C4-2B (cell line): Measurements from ENCODE around the gene CYP4F11.
"Not testable (repeated sequence)": the region's sequence is repeated elsewhere in the genome, so short reads cannot be mapped to it uniquely, and the experiment has no call there.

Experiments
- H3K27ac ChIP-seq: fragments of 450-650 bp; 2 replicates; pipeline ENCODE4 v1.5.1; 2017
- ZFX ChIP-seq: fragments of 450-650 bp; IDR thresholded peaks from 2 replicates; pipeline ENCODE4 v1.6.1; 2017
- TF ChIP-seq, protein P1 (sequence below): fragments of 450-650 bp; conservative IDR thresholded peaks from 2 replicates; pipeline ENCODE4 v1.5.1; 2017; ENCODE audit warnings: mild to moderate bottlenecking

CYP4F11 gene

DNA sequence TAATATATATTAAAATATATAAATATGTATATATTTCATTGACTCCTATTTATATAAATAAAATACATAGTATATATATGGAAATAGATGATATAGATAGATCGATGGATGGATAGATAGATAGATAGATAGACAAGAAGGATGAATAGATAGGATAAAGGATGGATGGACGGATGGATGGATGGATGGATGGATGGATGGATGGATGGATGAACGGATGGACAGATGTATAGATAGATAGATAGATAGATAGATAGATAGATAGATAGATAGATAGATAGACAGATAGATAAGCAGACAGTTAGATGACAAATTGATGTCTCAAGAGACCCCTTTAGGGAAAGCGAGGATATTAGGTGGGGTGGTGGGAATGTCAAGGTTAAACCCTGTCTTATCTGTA lies 15.1 kb downstream of the CYP4F11 start:
- H3K27ac ChIP-seq, result no peak overlapping the region
- TF ChIP-seq, protein P1, sequence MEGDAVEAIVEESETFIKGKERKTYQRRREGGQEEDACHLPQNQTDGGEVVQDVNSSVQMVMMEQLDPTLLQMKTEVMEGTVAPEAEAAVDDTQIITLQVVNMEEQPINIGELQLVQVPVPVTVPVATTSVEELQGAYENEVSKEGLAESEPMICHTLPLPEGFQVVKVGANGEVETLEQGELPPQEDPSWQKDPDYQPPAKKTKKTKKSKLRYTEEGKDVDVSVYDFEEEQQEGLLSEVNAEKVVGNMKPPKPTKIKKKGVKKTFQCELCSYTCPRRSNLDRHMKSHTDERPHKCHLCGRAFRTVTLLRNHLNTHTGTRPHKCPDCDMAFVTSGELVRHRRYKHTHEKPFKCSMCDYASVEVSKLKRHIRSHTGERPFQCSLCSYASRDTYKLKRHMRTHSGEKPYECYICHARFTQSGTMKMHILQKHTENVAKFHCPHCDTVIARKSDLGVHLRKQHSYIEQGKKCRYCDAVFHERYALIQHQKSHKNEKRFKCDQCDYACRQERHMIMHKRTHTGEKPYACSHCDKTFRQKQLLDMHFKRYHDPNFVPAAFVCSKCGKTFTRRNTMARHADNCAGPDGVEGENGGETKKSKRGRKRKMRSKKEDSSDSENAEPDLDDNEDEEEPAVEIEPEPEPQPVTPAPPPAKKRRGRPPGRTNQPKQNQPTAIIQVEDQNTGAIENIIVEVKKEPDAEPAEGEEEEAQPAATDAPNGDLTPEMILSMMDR, result no peak
- no peak for TF ChIP-seq ZFX

DNA sequence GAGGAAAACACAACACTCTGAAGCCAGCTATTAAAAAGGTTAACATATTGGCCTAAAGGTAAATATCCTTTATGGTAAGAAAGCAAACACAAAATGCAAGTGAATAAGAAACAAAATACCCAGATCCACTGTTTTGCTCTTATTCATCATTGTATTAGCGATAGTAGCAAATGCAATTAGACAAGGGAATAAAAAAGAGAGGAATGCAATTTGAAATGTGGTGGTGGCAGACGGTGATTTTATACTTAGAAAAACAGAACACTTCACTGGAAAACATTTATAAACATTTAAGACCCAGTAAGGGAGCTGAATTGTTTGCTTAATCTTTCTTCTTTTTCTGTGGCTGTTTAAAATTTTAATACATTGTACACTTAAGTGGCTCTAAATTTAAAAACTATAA lies 19.2 kb downstream of the CYP4F11 start:
- TF ChIP-seq ZFX, result no peak
- TF ChIP-seq, protein P1, result no peak
- no peak overlapping the region for H3K27ac ChIP-seq

DNA sequence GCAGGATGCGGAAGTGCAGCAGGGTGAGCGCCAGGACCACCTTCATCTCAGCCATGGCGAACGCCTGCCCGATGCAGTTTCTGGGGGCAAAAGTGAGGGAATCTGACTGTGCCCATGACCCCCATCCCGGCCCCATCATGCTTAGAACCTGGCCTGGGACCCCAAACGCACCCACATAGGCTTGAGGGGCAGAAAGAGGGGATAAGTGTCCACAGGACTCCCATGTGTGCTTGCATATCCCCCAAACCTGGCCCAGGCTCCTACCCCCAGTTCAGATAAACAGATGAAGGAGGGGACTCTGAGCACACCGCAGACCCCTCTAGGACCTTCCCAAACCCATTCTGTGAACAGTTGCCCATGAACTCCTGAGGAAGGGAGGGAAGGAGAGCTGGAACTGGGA lies 20.5 kb downstream of the CYP4F11 start:
- TF ChIP-seq ZFX, result no peak
- TF ChIP-seq, protein P1, result no peak
- no peak overlapping the region for H3K27ac ChIP-seq

DNA sequence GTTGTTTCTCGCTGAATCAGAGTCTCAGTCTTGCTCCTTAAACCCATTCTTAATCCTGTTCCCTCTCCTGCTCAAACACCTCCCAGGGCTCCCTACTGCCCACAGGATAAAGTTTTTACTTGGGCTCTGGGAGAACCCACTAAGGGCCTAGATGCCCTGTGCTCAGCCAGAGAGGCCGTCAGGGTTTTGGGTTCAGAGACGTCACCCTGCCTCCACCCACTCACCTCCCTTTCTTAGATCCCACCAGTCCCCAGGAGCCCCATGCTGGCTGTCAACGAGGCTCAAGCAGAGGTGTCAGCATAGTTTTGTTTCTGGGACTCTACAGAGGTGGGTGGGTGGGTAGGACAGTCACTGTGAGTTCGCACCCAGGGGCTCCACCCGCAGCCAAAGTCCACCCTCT lies 20.9 kb downstream of the CYP4F11 start:
- TF ChIP-seq ZFX, result no peak
- H3K27ac ChIP-seq, result no peak overlapping the region

DNA sequence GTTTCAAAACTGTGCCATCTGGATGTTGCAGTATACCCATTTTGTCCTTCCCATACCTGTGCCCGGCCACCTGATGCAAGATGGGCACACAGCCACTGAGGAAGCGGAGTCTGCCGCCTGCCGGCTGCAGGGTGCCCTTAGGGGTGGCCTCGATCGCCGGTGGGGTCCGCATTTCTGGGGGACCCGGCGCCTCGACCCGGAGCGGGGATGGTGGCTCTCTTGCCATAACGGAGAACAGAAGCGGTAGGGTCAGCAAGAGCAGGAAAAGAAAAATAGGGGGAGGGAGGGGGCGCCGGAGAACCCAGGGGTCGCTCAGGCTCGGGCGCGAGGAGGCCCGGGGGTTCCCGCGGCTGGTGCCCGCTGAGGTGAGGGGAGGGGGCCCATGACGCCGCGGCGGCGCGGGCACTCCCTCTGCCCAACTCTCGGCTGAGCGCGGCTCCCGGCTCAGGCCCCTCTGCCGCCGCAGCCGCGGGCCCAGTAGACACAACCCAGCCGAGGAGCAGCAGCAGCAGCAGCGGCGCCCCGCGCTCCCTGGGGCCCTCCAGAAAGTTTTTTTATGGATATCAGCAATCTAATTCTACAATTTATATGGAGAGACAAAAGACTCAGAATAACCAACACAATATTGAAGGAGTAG lies 22.6 kb downstream of the CYP4F11 start:
- no peak for TF ChIP-seq ZFX
- TF ChIP-seq, protein P1, result no peak
- no peak overlapping the region for H3K27ac ChIP-seq

DNA sequence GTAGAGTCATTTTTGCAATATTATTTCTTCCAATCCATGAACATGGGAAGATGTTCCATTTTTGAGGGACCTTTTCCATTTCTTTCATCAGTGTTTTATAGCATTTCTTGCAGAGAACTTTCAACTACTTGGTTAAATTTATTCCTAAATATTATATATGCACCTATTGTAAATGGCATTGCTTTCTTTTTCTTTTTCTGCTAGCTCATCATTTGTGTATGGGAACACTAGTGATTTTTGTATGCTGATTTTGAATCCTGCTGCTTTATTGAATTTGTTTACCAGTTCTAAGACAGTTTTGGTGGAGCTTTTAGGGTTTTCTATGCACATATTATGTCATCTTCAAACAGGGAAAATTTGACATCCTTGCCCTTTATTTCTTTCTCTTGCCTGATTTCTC lies 29.3 kb downstream of the CYP4F11 start:
- no peak for TF ChIP-seq ZFX
- TF ChIP-seq, protein P1, result no peak
- no peak overlapping the region for H3K27ac ChIP-seq

DNA sequence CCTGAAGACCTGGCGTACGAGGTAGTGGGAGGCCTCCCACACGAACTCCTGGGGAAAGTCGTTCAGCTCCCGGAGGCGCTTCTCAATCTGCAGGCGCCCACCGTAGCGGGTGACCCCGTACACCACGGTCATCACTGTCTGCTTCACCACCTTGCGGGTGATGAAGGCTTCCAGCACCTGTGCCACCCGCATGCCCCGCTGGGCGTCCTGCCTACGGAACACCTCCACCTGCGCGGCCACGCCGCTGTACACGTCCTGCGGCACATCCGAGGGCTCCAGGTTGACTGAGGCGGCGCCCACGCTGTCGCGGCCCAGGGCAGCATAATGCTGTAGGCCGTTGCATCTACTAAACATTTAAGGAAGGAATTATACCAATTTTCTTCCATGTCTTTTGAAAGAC lies 31.4 kb downstream of the CYP4F11 start:
- H3K27ac ChIP-seq, result not testable (repeated sequence)

DNA sequence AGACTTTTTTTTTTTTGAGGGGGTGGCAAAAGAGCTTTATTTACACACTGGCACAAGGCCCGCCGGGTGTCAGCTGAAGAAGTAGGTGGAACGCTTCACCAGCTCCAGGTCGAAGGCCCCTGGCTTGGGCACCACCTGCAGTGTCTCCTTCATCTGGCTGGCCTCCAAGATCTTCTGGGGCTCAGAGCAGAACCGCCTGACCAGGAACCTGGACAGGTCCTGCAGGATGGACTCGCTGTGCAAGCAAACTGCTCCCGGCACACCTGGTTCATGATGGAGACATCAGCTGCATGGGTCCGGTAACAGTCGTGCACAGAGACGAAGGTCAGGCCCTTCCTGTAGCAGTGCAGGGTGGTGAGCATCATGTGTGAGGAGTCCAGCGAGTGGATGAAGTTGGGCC lies 32.1 kb downstream of the CYP4F11 start:
- no peak for TF ChIP-seq ZFX
- TF ChIP-seq, protein P1, result no peak
- no peak overlapping the region for H3K27ac ChIP-seq

DNA sequence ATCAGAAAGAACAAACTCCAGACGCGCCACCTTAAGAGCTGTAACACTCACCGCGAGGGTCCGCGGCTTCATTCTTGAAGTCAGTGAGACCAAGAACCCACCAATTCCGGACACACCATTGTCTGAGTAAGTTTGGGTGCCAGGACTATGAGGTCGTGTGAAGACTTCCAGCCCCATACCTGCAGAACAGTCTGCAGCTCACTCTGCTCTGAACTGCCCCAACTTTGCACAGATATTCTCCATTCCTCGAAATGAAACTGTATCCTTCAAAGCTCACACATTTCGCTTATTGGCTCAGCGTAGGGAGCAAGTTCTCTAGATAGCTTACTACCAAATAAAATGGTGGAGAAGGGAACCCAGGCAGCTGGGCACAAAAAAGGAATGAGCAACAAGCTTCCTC lies 33.8 kb downstream of the CYP4F11 start:
- H3K27ac ChIP-seq, result no peak overlapping the region
- TF ChIP-seq ZFX, result no peak
- TF ChIP-seq, protein P1, result no peak

DNA sequence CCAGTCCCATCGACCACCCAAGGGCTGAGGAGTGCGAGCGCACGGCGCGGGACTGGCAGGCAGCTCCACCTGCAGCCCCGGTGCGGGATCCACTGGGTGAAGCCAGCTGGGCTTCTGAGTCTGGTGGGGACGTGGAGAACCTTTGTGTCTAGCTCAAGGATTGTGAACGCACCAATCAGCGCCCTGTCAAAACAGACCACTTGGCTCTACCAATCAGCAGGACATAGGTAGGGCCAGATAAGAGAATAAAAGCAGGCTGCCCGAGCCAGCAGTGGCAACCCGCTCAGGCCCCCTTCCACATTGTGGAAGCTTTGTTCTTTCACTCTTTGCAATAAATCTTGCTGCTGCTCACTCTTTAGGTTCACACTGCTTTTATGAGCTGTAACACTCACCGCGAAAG lies 34.3 kb downstream of the CYP4F11 start:
- H3K27ac ChIP-seq, result not testable (repeated sequence)

DNA sequence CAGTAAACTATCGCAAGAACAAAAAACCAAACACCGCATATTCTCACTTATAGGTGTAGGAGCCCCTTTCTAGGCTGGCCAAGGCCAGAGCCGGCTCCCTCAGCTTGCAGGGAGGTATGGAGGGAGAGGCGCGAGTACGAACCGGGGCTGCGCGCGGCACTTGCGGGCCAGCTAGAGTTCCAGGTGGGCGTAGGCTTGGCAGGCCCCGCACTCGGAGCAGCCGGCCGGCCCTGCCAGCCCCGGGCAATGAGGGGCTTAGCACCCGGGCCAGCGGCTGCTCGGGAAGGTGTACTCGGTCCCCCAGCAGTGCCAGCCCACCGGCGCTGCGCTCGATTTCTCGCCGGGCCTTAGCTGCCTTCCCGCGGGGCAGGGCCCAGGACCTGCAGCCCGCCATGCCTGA lies 34.8 kb downstream of the CYP4F11 start:
- H3K27ac ChIP-seq, result not testable (repeated sequence)
